ENCODE measurements around the gene GEMIN5. TPM values are rescaled to one million over a fixed set of nuclear protein-coding genes. Genes with fewer than 3 reads are reported as not detected.

GEMIN5 gene
- total RNA-seq, 6 experiments from 2014 or later: 16.5 to 22.5 (median 17.6) TPM

DNA sequence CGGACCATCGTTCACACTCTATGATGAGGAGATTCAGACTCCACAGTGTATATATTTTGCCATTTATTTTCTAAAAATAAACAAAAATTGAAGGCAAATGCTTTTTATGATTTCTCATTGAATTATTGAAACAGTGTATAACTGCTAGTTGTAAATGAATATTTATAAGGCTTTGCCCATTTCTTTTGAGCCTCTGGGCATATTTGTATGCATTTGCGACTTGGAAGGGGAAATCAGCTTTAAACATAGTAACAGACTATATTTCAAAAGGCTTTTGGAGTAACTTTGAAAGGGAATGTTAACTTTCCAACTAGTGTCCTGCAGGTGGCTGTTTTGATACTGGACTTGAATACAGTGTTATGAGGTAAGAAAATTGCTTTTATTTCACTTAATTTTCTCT, 28.9 kb upstream of the GEMIN5 start:
- H3K4me1 Mint-ChIP-seq (ENCODE audit: low read depth): peaks cover 27% of the 10 kb centered on the region
- TF ChIP-seq, protein P1, sequence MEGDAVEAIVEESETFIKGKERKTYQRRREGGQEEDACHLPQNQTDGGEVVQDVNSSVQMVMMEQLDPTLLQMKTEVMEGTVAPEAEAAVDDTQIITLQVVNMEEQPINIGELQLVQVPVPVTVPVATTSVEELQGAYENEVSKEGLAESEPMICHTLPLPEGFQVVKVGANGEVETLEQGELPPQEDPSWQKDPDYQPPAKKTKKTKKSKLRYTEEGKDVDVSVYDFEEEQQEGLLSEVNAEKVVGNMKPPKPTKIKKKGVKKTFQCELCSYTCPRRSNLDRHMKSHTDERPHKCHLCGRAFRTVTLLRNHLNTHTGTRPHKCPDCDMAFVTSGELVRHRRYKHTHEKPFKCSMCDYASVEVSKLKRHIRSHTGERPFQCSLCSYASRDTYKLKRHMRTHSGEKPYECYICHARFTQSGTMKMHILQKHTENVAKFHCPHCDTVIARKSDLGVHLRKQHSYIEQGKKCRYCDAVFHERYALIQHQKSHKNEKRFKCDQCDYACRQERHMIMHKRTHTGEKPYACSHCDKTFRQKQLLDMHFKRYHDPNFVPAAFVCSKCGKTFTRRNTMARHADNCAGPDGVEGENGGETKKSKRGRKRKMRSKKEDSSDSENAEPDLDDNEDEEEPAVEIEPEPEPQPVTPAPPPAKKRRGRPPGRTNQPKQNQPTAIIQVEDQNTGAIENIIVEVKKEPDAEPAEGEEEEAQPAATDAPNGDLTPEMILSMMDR (IDR thresholded peaks at IDR 0.05): no peak
- peaks cover 1% of the 10 kb centered on the region; the same call in 1 of the 2 replicates for H3K27me3 Mint-ChIP-seq (ENCODE audit: insufficient read depth)
- H3K4me3 Mint-ChIP-seq: no peak overlapping the region
- H3K36me3 Mint-ChIP-seq (ENCODE audit: low read depth): peaks cover 15% of the 10 kb centered on the region
- no peaks in the 10 kb centered on the region for H3K9me3 Mint-ChIP-seq
- no peak overlapping the region for H3K27ac Mint-ChIP-seq
- DNase-seq: no peak

DNA sequence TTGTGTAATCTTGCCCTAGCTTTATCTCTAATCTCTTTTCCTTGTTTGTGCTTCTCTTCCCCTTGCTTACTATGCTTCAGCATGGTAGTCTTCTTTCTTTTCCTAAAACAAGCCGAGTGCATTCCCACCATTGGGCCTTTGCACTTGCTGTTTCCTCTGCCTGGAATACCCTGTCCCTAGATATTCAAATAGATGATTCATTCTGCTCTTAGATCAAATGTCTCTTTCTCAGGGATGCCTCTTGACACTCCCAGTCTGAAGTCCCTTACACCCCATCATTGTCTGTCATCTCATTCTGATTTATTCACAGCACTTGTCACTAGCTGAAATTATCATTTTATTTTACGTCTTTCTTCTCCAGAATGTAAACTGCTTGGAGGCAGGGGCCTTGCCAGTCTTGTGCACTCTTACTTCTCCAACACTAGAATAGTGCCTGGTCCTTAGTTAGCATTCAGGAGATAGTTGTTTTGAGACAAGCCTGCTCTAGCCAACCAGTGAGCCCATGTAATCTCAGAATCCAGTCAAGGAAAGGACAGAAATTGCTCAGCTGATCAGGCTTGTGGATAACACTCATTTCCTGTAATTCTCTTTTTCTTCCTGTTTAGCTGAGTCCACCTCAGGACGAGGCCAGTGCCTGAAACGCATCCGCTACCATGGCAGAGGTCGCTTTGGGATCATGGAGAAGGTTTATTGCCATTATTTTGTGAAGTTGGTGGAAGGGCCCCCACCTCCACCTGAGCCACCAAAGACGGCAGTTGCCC, 28.2 kb upstream of the GEMIN5 start:
- H3K36me3 Mint-ChIP-seq (ENCODE audit: low read depth): peaks cover 15% of the 10 kb centered on the region
- no peak for DNase-seq
- TF ChIP-seq, protein P1 (IDR thresholded peaks at IDR 0.05): no peak
- peaks cover 1% of the 10 kb centered on the region; the same call in 1 of the 2 replicates for H3K27me3 Mint-ChIP-seq (ENCODE audit: insufficient read depth)
- H3K27ac Mint-ChIP-seq: peak overlapping the region; percentile 11; the same call in 1 of the 2 replicates
- no peaks in the 10 kb centered on the region for H3K9me3 Mint-ChIP-seq
- peaks cover 28% of the 10 kb centered on the region for H3K4me1 Mint-ChIP-seq (ENCODE audit: low read depth)
- no peak overlapping the region for H3K4me3 Mint-ChIP-seq

DNA sequence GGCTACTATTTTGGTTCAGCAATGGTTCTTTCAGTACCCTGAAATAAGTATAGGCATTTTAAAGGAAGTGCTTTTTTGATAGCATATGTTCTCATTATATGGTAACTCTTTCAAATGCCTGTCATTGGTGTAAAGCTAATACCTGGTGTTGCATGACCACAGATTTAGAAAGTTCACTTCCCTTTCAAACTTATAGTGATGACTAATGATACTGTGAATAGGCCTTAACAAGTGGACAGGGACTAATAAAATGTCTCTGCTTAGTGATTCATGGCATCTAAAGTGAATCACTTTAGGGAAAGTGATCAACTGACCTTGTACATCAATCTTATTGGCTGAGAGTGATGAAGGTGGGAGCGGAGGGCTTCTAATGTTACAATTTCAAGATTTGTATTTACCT, 24.5 kb upstream of the GEMIN5 start:
- peak; percentile 73 for DNase-seq
- TF ChIP-seq, protein P1 (IDR thresholded peaks at IDR 0.05): no peak
- peaks cover 21% of the 10 kb centered on the region for H3K4me1 Mint-ChIP-seq (ENCODE audit: low read depth)
- no peak overlapping the region for H3K4me3 Mint-ChIP-seq
- peaks cover 15% of the 10 kb centered on the region for H3K36me3 Mint-ChIP-seq (ENCODE audit: low read depth)
- H3K27ac Mint-ChIP-seq: peak overlapping the region; percentile 26; the same call in 1 of the 2 replicates
- peaks cover 1% of the 10 kb centered on the region; the same call in 1 of the 2 replicates for H3K27me3 Mint-ChIP-seq (ENCODE audit: insufficient read depth)
- H3K9me3 Mint-ChIP-seq: no peaks in the 10 kb centered on the region

DNA sequence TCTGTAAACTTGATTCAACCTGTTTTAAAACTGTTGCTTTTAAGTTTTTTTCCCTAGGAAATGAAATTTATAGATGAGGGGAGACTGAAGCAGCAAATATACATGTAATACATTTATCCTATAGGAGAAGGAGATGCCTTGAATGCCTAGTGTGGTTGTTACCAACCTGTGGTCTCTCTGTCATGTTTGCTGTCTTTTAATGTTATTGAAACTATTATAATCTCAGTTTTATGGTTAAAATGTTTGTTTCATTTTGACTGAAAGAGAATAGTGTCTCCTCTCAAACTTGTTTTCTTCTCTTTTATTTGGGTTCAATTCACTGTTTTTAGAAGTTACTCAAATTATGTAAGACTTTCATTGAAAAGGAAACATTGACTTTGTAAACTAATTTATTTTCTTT, 18.7 kb upstream of the GEMIN5 start:
- no peaks in the 10 kb centered on the region for H3K9me3 Mint-ChIP-seq
- no peak overlapping the region for H3K27ac Mint-ChIP-seq
- H3K4me1 Mint-ChIP-seq (ENCODE audit: low read depth): peaks cover under 1% of the 10 kb centered on the region; the same call in 1 of the 2 replicates
- no peak overlapping the region for H3K4me3 Mint-ChIP-seq
- H3K36me3 Mint-ChIP-seq (ENCODE audit: low read depth): peaks cover 8% of the 10 kb centered on the region
- H3K27me3 Mint-ChIP-seq (ENCODE audit: insufficient read depth): no peaks in the 10 kb centered on the region
- TF ChIP-seq, protein P1 (IDR thresholded peaks at IDR 0.05): no peak
- no peak for DNase-seq

DNA sequence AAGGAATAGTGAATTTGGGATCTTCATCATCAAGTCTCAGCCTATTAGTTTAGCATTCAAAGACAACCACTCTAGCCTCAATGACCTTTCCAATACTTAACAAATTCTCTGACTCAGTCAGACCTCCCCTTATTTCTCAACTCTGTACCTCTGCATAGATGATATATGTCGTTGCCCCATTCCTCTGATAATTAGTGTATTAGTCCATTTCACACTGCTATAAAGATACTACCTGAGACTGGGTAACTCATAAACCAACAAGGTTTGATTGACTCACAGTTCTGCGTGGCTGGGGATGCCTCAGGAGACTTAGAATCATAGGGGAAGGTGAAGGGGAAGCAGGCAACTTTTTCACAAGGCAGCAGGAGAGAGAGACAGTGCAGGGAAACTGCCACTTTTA, 11.8 kb upstream of the GEMIN5 start:
- TF ChIP-seq, protein P1 (IDR thresholded peaks at IDR 0.05): no peak
- Mint-ChIP-seq H3K4me3 (no peak overlapping the region), H3K27me3 (ENCODE audit: insufficient read depth) (no peaks in the 10 kb centered on the region), H3K36me3 (ENCODE audit: low read depth) (no peaks in the 10 kb centered on the region), H3K9me3 (no peaks in the 10 kb centered on the region), H3K4me1 (ENCODE audit: low read depth) (peaks cover 11% of the 10 kb centered on the region; the same call in 1 of the 2 replicates), H3K27ac (no peak overlapping the region)
- no peak for DNase-seq
